GM12878 (cell line): ENCODE results near the gene IER5. TPM values are rescaled to one million over a fixed set of nuclear protein-coding genes. Genes with fewer than 3 reads are reported as not detected.
A peak's percentile ranks its signal among the peaks of the same experiment; 100 is the strongest.

Experiments used
- ATAC-seq: fragments of 200-7000 bp; cut with Tn5 transposase; 3 replicates; pipeline ENCODE4 v1.9.1; 2020; ENCODE audit warnings: mild to moderate bottlenecking, moderate library complexity
- BruUV-seq: library from RNA; stranded (reverse); fragments of 400-500 nt; replicated peaks from 2 replicates; lab custom pipeline; 2021; lab: Mats Ljungman, UMichigan
- CTCF ChIA-PET: fragments of 300-600 bp; sonication (Branson Sonifier 250); formaldehyde crosslinking; extraction: SDS; loops from one replicate; lab custom pipeline; 2021; ENCODE audit warnings: inconsistent platforms; lab: Yijun Ruan, JAX
- POLR2A ChIA-PET: fragments of 350-600 bp; formaldehyde crosslinking; extraction: SDS; loops from one replicate; lab custom pipeline; 2021; ENCODE audit warnings: inconsistent platforms; lab: Charles Lee
- RAD21 ChIA-PET: fragments of 300-600 bp; sonication (Branson Sonifier 250); formaldehyde crosslinking; loops from one replicate; lab custom pipeline; 2023; ENCODE audit warnings: antibody characterized with exemption; ENCODE audit not compliant: unreplicated experiment; lab: Charles Lee
- SMC1A ChIA-PET: fragments of 300-600 bp; sonication (Branson Sonifier 250); formaldehyde crosslinking; loops from one replicate; lab custom pipeline; 2023; ENCODE audit not compliant: unreplicated experiment, uncharacterized antibody; lab: Charles Lee
- DNase-seq: peaks from one replicate; pipeline ENCODE4 v3.0.0-alpha.2; 2011; ENCODE audit warnings: low read depth, low spot score
- FAIRE-seq: peaks from 3 replicates; lab custom pipeline; 2011; peaks lifted over from hg19 to GRCh38; lab: Jason Lieb, UNC
- H2AFZ ChIP-seq: 2 replicates; pipeline ENCODE4 v1.6.0; 2011; ENCODE audit warnings: low read depth, low read length, control low read depth; ENCODE audit not compliant: control insufficient read depth
- H3K27ac ChIP-seq: 2 replicates; pipeline ENCODE4 v1.5.1; 2011; ENCODE audit warnings: control low read depth; ENCODE audit not compliant: control insufficient read depth, insufficient read depth
- H3K27me3 ChIP-seq, 2 experiments: replicated peaks in 1 of 2; 2 replicates each; pipeline versions ENCODE4 v1.6.0 to v1.6.1; 2011; ENCODE audit warnings: low read length in 1 of 2; ENCODE audit not compliant: control insufficient read depth in 2 of 2, insufficient read depth in 2 of 2
- H3K36me3 ChIP-seq, 2 experiments: 2 replicates each; pipeline ENCODE4 v1.5.1; 2011; ENCODE audit warnings: low read length in 1 of 2; ENCODE audit not compliant: control insufficient read depth in 2 of 2, insufficient read depth in 2 of 2
- H3K4me1 ChIP-seq: 2 replicates; pipeline ENCODE4 v1.6.1; 2011; ENCODE audit warnings: mild to moderate bottlenecking, low read length, moderate library complexity, mixed read lengths; ENCODE audit not compliant: control insufficient read depth, insufficient read depth
- H3K4me2 ChIP-seq: 2 replicates; pipeline ENCODE4 v1.6.0; 2011; ENCODE audit warnings: control low read depth; ENCODE audit not compliant: control insufficient read depth, insufficient read depth
- H3K4me3 ChIP-seq: fragments of 200-600 bp; sonication (generic); 2 replicates; pipeline ENCODE4 v1.5.1; 2016
- H3K79me2 ChIP-seq: 2 replicates; pipeline ENCODE4 v1.6.0; 2011; ENCODE audit warnings: low read length; ENCODE audit not compliant: control insufficient read depth, insufficient read depth
- H3K9ac ChIP-seq: 2 replicates; pipeline ENCODE4 v1.8.0; 2011; ENCODE audit warnings: low read length, control low read depth, mixed read lengths; ENCODE audit not compliant: control insufficient read depth, insufficient read depth
- H3K9me3 ChIP-seq: replicated peaks from 3 replicates; pipeline ENCODE4 v1.5.1; 2011; ENCODE audit warnings: mild to moderate bottlenecking, low read length; ENCODE audit not compliant: control insufficient read depth, insufficient read depth
- H4K20me1 ChIP-seq: 2 replicates; pipeline ENCODE4 v1.6.0; 2011; ENCODE audit not compliant: control insufficient read depth, insufficient read depth
- BCL3 ChIP-seq: IDR thresholded peaks from 2 replicates; pipeline ENCODE4 v1.6.1; 2011; ENCODE audit warnings: borderline replicate concordance, low read depth, mild to moderate bottlenecking, moderate library complexity, low read length; ENCODE audit not compliant: insufficient read depth, poor library complexity, severe bottlenecking
- BCLAF1 ChIP-seq: fragments of 450-650 bp; IDR thresholded peaks from 2 replicates; pipeline ENCODE4 v1.6.1; 2017; ENCODE audit warnings: antibody characterized with exemption, mild to moderate bottlenecking, moderate library complexity
- CEBPZ ChIP-seq: fragments of 150-350 bp; IDR thresholded peaks from 2 replicates; pipeline ENCODE4 v1.6.1; 2016; ENCODE audit warnings: low read depth, low read length
- EED ChIP-seq: sonication (generic); IDR thresholded peaks from 2 replicates; pipeline ENCODE4 v1.6.1; 2016; ENCODE audit warnings: antibody characterized with exemption, low read depth
- MTA3 ChIP-seq: IDR thresholded peaks from 2 replicates; pipeline ENCODE4 v1.6.1; 2012; ENCODE audit warnings: low read length, inconsistent platforms, borderline replicate concordance
- WGBS: methylation state at CpG from one replicate; pipeline ENCODE4 v1.1.6; 2016; ENCODE audit warnings: low lambda C conversion rate; ENCODE audit not compliant: insufficient replicate concordance, insufficient coverage; ENCODE audit errors: missing lambda C conversion rate; 5-methylcytosine and 5-hydroxymethylcytosine counted together
- in situ Hi-C: fragments of 300-500 bp; cut with MboI; formaldehyde crosslinking; loops from 9 replicates; pipeline ENCODE4 v1.14.3; 2018; ENCODE audit warnings: mixed read lengths
- intact Hi-C: fragments of 100-400 bp; cut with micrococcal nuclease; formaldehyde crosslinking; loops from one replicate; pipeline ENCODE4 v1.14.2; 2022; ENCODE audit not compliant: unreplicated experiment
- polyA plus RNA-seq, 11 experiments: library from polyadenylated mRNA; depleted of rRNA in 4 of 11; unstranded in 6 of 11; stranded (reverse) in 5 of 11; fragments of >200 nt; fragmentation: Nextera tagmentation in 4 of 11; fragmentation: Illumina TruSeq in 1 of 11; extraction: Ambion mirVana in 4 of 11; extraction: Trizol in 1 of 11; gene quantifications; 1 replicate in 1 of 11; 2 replicates in 10 of 11; pipeline versions ENCODE4 v1.2.1 to v1.2.3, GENCODE V29; 2011 to 2016; ENCODE audit warnings: inconsistent platforms in 2 of 11, missing spikeins in 2 of 11, low read depth in 1 of 11
- total RNA-seq, 4 experiments: library from RNA; depleted of rRNA in 3 of 4; stranded (reverse); fragments of >200 nt in 3 of 4; fragmentation: Illumina TruSeq in 1 of 4; extraction: Trizol in 1 of 4; gene quantifications; 2 replicates each; pipeline versions ENCODE4 v1.2.1 to v1.2.3, GENCODE V29; 2013 to 2021

IER5 gene
- total and polyA plus RNA-seq, 10 of the 15 experiments (the other 5 are each of a cell fraction or from before 2014, with no cell fraction given): 4.3 to 75.2 (median 30.5) TPM

GRCh38 chr1:181100015-181100905, 11.8 kb downstream of the IER5 start (continued):
- TF ChIP-seq BCLAF1 (no peak), BCL3 (peak; percentile 58)
- TF ChIP-seq, all 136 proteins: peak for 15

GRCh38 chr1:181100934-181101333, 12.4 kb downstream of the IER5 start:
- ATAC-seq (no peak), FAIRE-seq (no peak), DNase-seq (no peak)
- H3K9me3 ChIP-seq: no peaks in the 10 kb centered on the region
- 99% methylated on average over 4 of the region's 4 CpGs for WGBS
- in situ Hi-C loops: no loop called here
- peak overlapping the region; percentile 95 for H3K4me2 ChIP-seq
- H4K20me1 ChIP-seq: no peaks in the 10 kb centered on the region
- RAD21 ChIA-PET: interaction anchor here (0.6 to 26.9 kb wide), 6 partner anchors 10 to 61 kb away, joined by 3 to 966 read pairs (median 6); no protein-coding TSS in a partner anchor
- H3K27ac ChIP-seq: peak overlapping the region; percentile 89
- H3K4me3 ChIP-seq: no peak overlapping the region
- no TSS peak for BruUV-seq
- H3K4me1 ChIP-seq: peaks cover 83% of the 10 kb centered on the region
- no peak overlapping the region for H2AFZ ChIP-seq
- peaks cover 4% of the 10 kb centered on the region for H3K79me2 ChIP-seq
- H3K9ac ChIP-seq: no peak overlapping the region
- POLR2A ChIA-PET: interaction anchor here (1.0 to 16.3 kb wide), 6 partner anchors 12 to 191 kb away, joined by 3 to 256 read pairs (median 20); partner anchors contain the start of gene IER5
- H3K36me3 ChIP-seq: no peaks in the 10 kb centered on the region
- CTCF ChIA-PET: interaction anchor here (1.0 to 38.4 kb wide), 3 partner anchors 10 to 63 kb away, joined by 5 to 1067 read pairs (median 18); no protein-coding TSS in a partner anchor
- TF ChIP-seq EED (0 out of 2 replicates have a peak, but pooled peaks have one; percentile 17), CEBPZ (no peak), MTA3 (0 out of 2 replicates have a peak, but pooled peaks have one; percentile 24)
- no peaks in the 10 kb centered on the region for H3K27me3 ChIP-seq
- SMC1A ChIA-PET: interaction anchor here (0.6 to 39.2 kb wide), 5 partner anchors 8 to 463 kb away, joined by 3 to 1399 read pairs (median 21); no protein-coding TSS in a partner anchor
- intact Hi-C loops: loop anchor here (1.0 kb wide), 1 partner anchor 33 kb away; no protein-coding TSS in a partner anchor
